Measurements from ENCODE around the gene PTPN14. TPM values are rescaled to one million over a fixed set of nuclear protein-coding genes. Genes with fewer than 3 reads are reported as not detected.

The PTPN14 gene
- total and polyA plus RNA-seq, 2 experiments from 2014 or later, result 18.7 to 70.2 TPM

GRCh38 chr1:214354440-214355148, 196.8 kb downstream of the PTPN14 start (continued):
- TF ChIP-seq, protein P1, sequence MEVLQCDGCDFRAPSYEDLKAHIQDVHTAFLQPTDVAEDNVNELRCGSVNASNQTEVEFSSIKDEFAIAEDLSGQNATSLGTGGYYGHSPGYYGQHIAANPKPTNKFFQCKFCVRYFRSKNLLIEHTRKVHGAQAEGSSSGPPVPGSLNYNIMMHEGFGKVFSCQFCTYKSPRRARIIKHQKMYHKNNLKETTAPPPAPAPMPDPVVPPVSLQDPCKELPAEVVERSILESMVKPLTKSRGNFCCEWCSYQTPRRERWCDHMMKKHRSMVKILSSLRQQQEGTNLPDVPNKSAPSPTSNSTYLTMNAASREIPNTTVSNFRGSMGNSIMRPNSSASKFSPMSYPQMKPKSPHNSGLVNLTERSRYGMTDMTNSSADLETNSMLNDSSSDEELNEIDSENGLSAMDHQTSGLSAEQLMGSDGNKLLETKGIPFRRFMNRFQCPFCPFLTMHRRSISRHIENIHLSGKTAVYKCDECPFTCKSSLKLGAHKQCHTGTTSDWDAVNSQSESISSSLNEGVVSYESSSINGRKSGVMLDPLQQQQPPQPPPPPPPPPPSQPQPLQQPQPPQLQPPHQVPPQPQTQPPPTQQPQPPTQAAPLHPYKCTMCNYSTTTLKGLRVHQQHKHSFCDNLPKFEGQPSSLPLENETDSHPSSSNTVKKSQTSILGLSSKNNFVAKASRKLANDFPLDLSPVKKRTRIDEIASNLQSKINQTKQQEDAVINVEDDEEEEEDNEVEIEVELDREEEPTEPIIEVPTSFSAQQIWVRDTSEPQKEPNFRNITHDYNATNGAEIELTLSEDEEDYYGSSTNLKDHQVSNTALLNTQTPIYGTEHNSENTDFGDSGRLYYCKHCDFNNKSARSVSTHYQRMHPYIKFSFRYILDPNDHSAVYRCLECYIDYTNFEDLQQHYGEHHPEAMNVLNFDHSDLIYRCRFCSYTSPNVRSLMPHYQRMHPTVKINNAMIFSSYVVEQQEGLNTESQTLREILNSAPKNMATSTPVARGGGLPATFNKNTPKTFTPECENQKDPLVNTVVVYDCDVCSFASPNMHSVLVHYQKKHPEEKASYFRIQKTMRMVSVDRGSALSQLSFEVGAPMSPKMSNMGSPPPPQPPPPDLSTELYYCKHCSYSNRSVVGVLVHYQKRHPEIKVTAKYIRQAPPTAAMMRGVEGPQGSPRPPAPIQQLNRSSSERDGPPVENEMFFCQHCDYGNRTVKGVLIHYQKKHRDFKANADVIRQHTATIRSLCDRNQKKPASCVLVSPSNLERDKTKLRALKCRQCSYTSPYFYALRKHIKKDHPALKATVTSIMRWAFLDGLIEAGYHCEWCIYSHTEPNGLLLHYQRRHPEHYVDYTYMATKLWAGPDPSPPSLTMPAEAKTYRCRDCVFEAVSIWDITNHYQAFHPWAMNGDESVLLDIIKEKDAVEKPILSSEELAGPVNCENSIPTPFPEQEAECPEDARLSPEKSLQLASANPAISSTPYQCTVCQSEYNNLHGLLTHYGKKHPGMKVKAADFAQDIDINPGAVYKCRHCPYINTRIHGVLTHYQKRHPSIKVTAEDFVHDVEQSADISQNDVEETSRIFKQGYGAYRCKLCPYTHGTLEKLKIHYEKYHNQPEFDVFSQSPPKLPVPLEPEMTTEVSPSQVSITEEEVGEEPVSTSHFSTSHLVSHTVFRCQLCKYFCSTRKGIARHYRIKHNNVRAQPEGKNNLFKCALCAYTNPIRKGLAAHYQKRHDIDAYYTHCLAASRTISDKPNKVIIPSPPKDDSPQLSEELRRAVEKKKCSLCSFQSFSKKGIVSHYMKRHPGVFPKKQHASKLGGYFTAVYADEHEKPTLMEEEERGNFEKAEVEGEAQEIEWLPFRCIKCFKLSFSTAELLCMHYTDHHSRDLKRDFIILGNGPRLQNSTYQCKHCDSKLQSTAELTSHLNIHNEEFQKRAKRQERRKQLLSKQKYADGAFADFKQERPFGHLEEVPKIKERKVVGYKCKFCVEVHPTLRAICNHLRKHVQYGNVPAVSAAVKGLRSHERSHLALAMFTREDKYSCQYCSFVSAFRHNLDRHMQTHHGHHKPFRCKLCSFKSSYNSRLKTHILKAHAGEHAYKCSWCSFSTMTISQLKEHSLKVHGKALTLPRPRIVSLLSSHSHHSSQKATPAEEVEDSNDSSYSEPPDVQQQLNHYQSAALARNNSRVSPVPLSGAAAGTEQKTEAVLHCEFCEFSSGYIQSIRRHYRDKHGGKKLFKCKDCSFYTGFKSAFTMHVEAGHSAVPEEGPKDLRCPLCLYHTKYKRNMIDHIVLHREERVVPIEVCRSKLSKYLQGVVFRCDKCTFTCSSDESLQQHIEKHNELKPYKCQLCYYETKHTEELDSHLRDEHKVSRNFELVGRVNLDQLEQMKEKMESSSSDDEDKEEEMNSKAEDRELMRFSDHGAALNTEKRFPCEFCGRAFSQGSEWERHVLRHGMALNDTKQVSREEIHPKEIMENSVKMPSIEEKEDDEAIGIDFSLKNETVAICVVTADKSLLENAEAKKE (CRISPR knock-in tag; IDR thresholded peaks at IDR 0.05), result no peak
- TF ChIP-seq STAT1 (IDR thresholded peaks at IDR 0.05; ENCODE audit: unreplicated experiment) (no peak), EZH2phosphoT487 (IDR thresholded peaks at IDR 0.05; ENCODE audit: unreplicated experiment) (no peak), EZH2 (IDR thresholded peaks at IDR 0.05; ENCODE audit: low read depth, unreplicated experiment) (no peak), POLR2AphosphoS5 (IDR thresholded peaks at IDR 0.05; ENCODE audit: low read depth) (no peak), ZNF114 (CRISPR knock-in tag; IDR thresholded peaks at IDR 0.05) (no peak), JUNB (IDR thresholded peaks at IDR 0.05; ENCODE audit: unreplicated experiment) (no peak), REST (IDR thresholded peaks at IDR 0.05; ENCODE audit: unreplicated experiment) (no peak)
- TF ChIP-seq, protein P2, sequence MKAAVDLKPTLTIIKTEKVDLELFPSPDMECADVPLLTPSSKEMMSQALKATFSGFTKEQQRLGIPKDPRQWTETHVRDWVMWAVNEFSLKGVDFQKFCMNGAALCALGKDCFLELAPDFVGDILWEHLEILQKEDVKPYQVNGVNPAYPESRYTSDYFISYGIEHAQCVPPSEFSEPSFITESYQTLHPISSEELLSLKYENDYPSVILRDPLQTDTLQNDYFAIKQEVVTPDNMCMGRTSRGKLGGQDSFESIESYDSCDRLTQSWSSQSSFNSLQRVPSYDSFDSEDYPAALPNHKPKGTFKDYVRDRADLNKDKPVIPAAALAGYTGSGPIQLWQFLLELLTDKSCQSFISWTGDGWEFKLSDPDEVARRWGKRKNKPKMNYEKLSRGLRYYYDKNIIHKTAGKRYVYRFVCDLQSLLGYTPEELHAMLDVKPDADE (IDR thresholded peaks at IDR 0.05), result no peak

Data from GM23338 (cell line).